Measurements from ENCODE around the gene PLEKHM2. TPM values are rescaled to one million over a fixed set of nuclear protein-coding genes. Genes with fewer than 3 reads are reported as not detected.

The PLEKHM2 gene
- total RNA-seq, 1 experiment from 2014 or later = 38.5 TPM

GRCh38 chr1:15662477-15662876, 21.6 kb upstream of the PLEKHM2 start:
- Histone ChIP-seq H3K36me3 (ENCODE audit: control insufficient read depth in 1 of 2, insufficient read depth in 2 of 2, low read length in 2 of 2) (peaks cover 28 to 39% of the 10 kb centered on the region in 2 experiments), H3K4me3 (replicated peaks in 1 of 2; ENCODE audit: low read depth in 1 of 2, low read length in 2 of 2) (no peak overlapping the region), H3K9ac (ENCODE audit: low read length) (no peak overlapping the region), H3K4me2 (ENCODE audit: low read length) (no peak overlapping the region), H3K9me3 (ENCODE audit: control insufficient read depth in 1 of 2, insufficient read depth in 1 of 2, low read depth in 1 of 2, low read length in 2 of 2) (no peaks in the 10 kb centered on the region), H3K9me2 (ENCODE audit: insufficient read depth) (no peaks in the 10 kb centered on the region), H3K27me3 (ENCODE audit: insufficient read depth, low read length) (no peaks in the 10 kb centered on the region), H3K27ac (ENCODE audit: low read depth, low read length) (no peak overlapping the region), H3K79me2 (ENCODE audit: insufficient read depth, low read length) (no peaks in the 10 kb centered on the region), H3K4me1 (ENCODE audit: control insufficient read depth in 1 of 2, insufficient read depth in 2 of 2, low read length in 2 of 2) (no peaks in the 10 kb centered on the region), H4K20me1 (ENCODE audit: insufficient read depth) (no peaks in the 10 kb centered on the region), H2AFZ (ENCODE audit: low read depth, low read length, poor library complexity, severe bottlenecking) (no peak overlapping the region)
- TF ChIP-seq EZH2 (IDR thresholded peaks at IDR 0.05) (no peak), ZBTB33 (IDR thresholded peaks at IDR 0.05; ENCODE audit: extremely low read depth, insufficient replicate concordance, low read length) (no peak), FOSL1 (IDR thresholded peaks at IDR 0.05; ENCODE audit: low read depth) (no peak), SP1 (IDR thresholded peaks at IDR 0.05; ENCODE audit: low read depth) (no peak), ZFX (IDR thresholded peaks at IDR 0.05) (no peak), YY1 (IDR thresholded peaks at IDR 0.05; ENCODE audit: extremely low read depth, insufficient replicate concordance, low read depth, low read length) (no peak), ZNF274 (IDR thresholded peaks at IDR 0.05; ENCODE audit: low read depth, low read length) (no peak), JUND (IDR thresholded peaks at IDR 0.05) (no peak), CTCF (IDR thresholded peaks at IDR 0.05 in 2 of 3, conservative IDR thresholded peaks at IDR 0.05 in 1 of 3; ENCODE audit: borderline replicate concordance in 1 of 3, insufficient read depth in 1 of 3, low read depth in 2 of 3, low read length in 2 of 3) (no peak), CBX3 (IDR thresholded peaks at IDR 0.05; ENCODE audit: low read depth) (no peak), TCF7L2 (IDR thresholded peaks at IDR 0.05; ENCODE audit: borderline replicate concordance, extremely low read depth, insufficient read depth, insufficient read length) (no peak), MAX (IDR thresholded peaks at IDR 0.05) (no peak)
- DNase-seq (ENCODE audit: low read depth, low spot score) (no peak), ATAC-seq (no peak)
- CTCF ChIA-PET = no interaction called here
- intact Hi-C loops (cut with micrococcal nuclease) = no loop called here
- RAD21 ChIA-PET (ENCODE audit: low non-redundant PET in 1 of 2, low total read pairs in 2 of 2, uncharacterized antibody in 2 of 2, unreplicated experiment in 2 of 2) = no interaction called here
- POLR2A ChIA-PET = no interaction called here
- BruUV-seq (replicated peaks) = no TSS peak

Measured in HCT116 (cell line).